ENCODE measurements around the gene ADCY1. TPM values are rescaled to one million over a fixed set of nuclear protein-coding genes. Genes with fewer than 3 reads are reported as not detected.
"Not testable (repeated sequence)": the region's sequence is repeated elsewhere in the genome, so short reads cannot be mapped to it uniquely, and the experiment has no call there.

The ADCY1 gene
- polyA plus RNA-seq, 1 donor: 1.4 TPM

DNA sequence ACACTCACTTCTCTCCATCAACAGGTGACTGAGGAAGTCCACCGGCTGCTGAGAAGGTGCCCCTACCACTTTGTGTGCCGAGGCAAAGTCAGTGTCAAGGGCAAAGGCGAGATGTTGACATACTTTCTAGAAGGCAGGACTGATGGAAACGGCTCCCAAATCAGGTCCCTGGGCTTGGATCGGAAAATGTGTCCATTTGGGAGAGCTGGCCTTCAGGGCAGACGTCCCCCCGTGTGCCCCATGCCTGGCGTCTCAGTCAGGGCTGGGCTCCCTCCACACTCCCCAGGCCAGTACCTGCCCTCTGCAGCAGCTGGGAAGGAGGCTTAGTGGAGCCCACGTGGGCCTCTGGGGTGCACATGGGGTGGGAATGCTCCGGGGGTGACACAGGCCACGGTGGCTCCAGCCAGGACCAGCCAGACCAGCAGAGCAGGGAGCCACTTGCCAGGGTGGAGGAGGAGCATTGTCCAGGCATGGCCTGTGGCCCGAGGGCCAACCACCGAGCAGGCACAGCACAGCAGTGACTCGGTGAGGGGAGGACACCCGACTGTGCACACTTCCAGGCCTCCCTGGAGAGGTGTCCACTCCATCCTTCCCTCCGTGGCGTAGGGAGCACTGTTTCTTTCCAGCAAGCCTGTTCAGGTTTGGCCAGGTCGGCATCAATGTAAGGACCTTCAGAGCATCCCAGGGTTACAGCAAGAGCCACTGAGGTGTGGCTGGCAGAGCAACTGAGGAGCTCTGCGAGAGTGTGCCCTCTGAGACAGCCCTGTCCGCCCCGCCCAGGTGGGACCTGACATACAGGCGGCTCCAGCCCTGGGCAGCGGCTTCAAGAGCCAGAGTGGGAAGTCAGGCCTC lies 139.7 kb downstream of the ADCY1 start:
- no peak for DNase-seq
- Histone ChIP-seq H3K27ac (ENCODE audit: low read length) (no peak overlapping the region), H3K4me3 (ENCODE audit: low read length) (no peak overlapping the region), H3K27me3 (ENCODE audit: control insufficient read depth, insufficient read depth, low read length) (no peaks in the 10 kb centered on the region), H3K36me3 (ENCODE audit: control insufficient read depth, insufficient read depth, low read length) (no peaks in the 10 kb centered on the region), H3K4me1 (ENCODE audit: control insufficient read depth, insufficient read depth, low read length) (no peaks in the 10 kb centered on the region), H3K9me3 (ENCODE audit: control insufficient read depth, low read depth, low read length) (no peaks in the 10 kb centered on the region)
- WGBS (ENCODE audit: insufficient coverage, low lambda C conversion rate): no CpG with 5 or more reads among the region's 23 CpGs

DNA sequence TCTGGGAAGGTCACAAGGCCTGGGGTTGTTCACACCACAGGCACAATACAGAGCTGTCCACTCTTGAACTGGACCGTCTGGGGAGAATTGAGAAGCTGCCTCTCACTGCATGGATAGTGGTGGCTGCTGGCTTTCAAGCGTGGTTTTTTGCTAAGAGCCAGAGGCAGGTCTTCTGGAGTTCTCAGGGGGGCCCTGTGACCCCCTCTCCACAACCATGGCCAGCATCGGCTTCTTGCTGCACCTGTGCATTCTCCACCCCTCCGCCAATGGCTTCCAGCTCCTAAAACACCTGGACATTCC lies 140.3 kb downstream of the ADCY1 start:
- WGBS (ENCODE audit: insufficient coverage, low lambda C conversion rate): no CpG with 5 or more reads among the region's 4 CpGs
- Histone ChIP-seq H3K4me1 (ENCODE audit: control insufficient read depth, insufficient read depth, low read length) (no peaks in the 10 kb centered on the region), H3K27me3 (ENCODE audit: control insufficient read depth, insufficient read depth, low read length) (no peaks in the 10 kb centered on the region), H3K4me3 (ENCODE audit: low read length) (no peak overlapping the region), H3K36me3 (ENCODE audit: control insufficient read depth, insufficient read depth, low read length) (no peaks in the 10 kb centered on the region), H3K27ac (ENCODE audit: low read length) (no peak overlapping the region), H3K9me3 (ENCODE audit: control insufficient read depth, low read depth, low read length) (no peaks in the 10 kb centered on the region)
- no peak for DNase-seq

DNA sequence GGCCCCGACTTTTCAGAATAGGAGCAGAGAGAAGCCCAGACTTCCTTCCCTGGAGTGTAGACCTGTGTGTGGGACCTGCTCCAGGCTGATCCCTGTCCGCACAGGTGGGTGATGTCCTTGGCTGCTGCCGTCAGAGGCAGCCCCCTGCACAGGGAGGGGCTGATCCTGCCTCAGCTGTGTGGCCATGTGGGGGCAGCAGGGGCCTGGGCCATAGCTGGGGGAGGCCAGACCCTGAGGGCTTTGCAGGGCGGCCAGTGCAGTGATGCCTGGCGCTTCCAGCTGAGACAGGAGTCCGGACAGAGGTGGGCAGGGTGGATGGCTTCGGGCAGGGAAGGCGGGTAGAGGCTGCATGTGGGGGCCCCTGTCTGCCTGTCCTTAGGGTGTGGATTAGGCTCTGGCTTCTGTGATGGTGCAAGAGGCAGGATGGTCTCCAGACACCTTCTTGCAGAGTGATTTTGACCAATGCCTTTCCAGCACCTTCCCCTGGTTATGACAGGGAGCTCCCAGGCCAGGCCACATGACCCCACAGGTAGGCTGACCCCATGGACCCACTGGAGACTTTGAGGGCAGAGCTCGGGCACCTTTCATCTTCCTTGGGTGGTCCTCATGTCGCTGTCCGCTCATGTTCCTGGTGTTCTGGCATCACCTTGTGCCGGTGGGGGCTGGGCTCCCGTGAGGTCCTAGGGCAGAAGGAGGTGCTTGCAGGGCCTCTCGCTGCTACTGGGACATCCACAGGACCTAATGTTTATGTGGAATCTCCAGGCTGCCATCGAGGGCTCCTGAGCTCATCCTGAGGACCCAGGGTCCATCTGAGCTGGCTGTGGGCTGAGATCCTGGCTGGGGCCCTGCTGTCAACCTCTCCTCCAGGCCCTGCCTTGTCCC lies 141.5 kb downstream of the ADCY1 start:
- no peaks in the 10 kb centered on the region for H3K36me3 ChIP-seq (ENCODE audit: control insufficient read depth, insufficient read depth, low read length)
- no peaks in the 10 kb centered on the region for H3K9me3 ChIP-seq (ENCODE audit: control insufficient read depth, low read depth, low read length)
- no CpG with 5 or more reads among the region's 15 CpGs for WGBS (ENCODE audit: insufficient coverage, low lambda C conversion rate)
- DNase-seq: no peak
- no peak overlapping the region for H3K4me3 ChIP-seq (ENCODE audit: low read length)
- H3K27me3 ChIP-seq (ENCODE audit: control insufficient read depth, insufficient read depth, low read length): no peaks in the 10 kb centered on the region
- no peak overlapping the region for H3K27ac ChIP-seq (ENCODE audit: low read length)
- no peaks in the 10 kb centered on the region for H3K4me1 ChIP-seq (ENCODE audit: control insufficient read depth, insufficient read depth, low read length)

DNA sequence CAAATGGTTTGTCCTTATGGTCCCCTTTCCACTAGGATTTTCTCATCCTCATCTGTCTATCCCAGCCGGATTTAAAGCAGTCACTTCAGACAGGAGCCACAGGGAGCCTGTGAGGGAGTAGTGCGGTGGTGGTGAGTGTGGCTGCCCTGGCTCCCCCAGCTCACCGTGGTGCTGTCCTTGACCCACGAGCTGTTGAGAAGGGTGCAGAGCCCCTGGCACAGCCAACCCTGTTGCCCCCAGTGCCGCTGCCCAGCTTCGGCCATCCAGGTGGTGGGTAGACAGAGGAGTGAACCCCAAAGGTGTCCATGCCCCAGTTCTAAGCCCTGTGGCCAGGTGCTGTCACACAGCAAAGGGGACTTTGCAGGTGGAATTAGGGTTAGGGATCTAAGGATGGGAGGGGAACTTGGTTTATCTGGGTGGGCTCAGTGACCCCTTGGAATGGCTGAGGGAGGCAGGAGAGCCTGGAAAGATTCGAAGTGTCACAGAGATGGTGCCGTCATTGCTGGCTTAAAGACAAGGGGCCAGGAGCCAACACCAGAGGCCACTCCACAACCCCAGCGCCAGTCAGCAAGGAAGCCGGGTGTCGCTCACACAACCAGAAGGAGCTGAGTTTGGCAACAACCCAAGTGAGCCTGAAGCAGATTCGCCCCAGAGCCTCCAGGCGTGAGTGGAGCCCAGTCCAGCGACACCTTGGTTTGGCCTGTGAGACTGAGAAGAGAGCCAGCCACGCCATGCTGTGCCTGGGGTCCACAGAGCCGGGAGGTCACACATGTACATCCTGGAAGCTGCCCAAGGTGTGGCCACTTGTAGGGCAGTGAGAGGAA lies 142.4 kb downstream of the ADCY1 start:
- H3K9me3 ChIP-seq (ENCODE audit: control insufficient read depth, low read depth, low read length): no peaks in the 10 kb centered on the region
- no peak overlapping the region for H3K27ac ChIP-seq (ENCODE audit: low read length)
- H3K36me3 ChIP-seq (ENCODE audit: control insufficient read depth, insufficient read depth, low read length): no peaks in the 10 kb centered on the region
- no peak for DNase-seq
- no CpG with 5 or more reads among the region's 16 CpGs for WGBS (ENCODE audit: insufficient coverage, low lambda C conversion rate)
- H3K27me3 ChIP-seq (ENCODE audit: control insufficient read depth, insufficient read depth, low read length): no peaks in the 10 kb centered on the region
- no peaks in the 10 kb centered on the region for H3K4me1 ChIP-seq (ENCODE audit: control insufficient read depth, insufficient read depth, low read length)
- no peak overlapping the region for H3K4me3 ChIP-seq (ENCODE audit: low read length)

DNA sequence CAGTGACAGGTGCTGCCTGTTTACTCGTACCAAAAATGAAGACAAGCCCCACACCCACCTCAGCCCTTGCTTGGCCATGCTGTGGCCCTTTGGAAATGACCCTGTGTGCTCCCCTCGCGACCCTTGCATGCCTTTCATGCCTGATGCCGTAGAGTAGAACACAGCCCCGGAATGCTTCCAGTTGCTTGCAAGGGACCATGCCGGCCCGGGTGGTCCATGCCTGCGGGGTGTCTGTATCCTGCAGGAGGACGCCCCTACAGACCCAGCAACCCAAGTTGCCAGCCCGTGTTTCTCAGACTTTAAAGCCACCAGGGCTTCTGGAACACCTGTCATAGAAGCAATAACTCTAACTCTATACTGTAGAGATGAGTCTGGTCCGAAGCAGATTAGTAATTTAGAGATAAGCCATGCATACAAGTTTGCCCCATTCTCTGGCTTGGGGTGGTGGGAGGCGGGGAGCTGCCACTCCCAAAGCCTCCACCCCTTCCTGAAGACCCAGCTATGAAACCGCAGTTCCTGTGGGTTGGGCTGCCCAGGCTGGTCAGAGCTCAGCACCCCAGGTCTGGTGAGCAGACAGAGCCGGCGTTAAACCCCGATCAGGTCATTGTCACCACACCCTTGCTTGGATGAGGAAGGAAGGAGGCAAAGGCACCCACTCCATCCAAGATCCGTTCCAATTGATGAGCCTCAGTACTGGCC lies 143.5 kb downstream of the ADCY1 start:
- Histone ChIP-seq H3K9me3 (ENCODE audit: control insufficient read depth, low read depth, low read length) (no peaks in the 10 kb centered on the region), H3K4me3 (ENCODE audit: low read length) (no peak overlapping the region), H3K27me3 (ENCODE audit: control insufficient read depth, insufficient read depth, low read length) (no peaks in the 10 kb centered on the region), H3K36me3 (ENCODE audit: control insufficient read depth, insufficient read depth, low read length) (no peaks in the 10 kb centered on the region), H3K4me1 (ENCODE audit: control insufficient read depth, insufficient read depth, low read length) (no peaks in the 10 kb centered on the region), H3K27ac (ENCODE audit: low read length) (no peak overlapping the region)
- no peak for DNase-seq
- no CpG with 5 or more reads among the region's 17 CpGs for WGBS (ENCODE audit: insufficient coverage, low lambda C conversion rate)

DNA sequence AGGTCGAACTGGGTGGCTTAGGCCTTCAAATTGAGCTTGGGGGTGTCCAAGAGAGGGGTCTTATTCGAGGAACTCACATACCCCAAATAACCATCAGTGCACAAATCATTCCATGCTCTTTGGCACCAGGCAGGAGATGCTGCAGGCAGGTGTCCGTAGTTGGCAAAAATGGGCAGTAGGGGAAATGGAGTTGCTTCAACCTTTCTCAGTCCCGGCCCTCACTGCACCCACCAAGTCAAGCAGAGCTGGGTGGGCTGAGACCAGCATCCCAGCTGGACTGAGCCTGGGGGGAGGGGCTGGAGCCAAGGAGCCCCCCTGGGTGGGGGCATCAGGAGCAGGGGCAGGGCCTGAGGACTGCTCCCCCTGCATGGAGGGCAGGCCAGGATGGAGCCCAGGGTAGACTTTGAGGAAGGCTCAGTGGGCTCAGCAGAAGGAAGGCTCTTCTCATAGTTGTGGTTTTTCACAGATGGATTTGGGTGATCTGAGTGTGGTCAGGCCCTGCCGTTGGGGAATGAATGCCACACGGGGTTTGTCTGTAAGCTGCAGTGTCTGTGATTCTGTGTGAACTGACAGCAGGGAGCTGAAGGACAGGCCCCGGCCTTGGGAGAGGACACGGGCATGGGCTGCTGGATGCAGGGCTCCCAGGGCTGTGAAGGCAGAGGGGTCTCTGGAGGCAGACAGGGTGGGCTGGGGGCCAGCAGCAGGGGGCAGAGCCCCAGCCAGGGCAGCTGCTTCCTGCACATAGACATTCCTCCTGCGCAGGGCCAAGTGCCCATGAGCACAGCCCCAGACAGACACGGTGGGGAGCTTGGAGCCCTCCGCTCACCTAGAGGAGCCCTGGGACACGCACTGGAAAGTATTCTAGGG lies 144.5 kb downstream of the ADCY1 start:
- DNase-seq: no peak
- H3K27ac ChIP-seq (ENCODE audit: low read length): no peak overlapping the region
- no CpG with 5 or more reads among the region's 12 CpGs for WGBS (ENCODE audit: insufficient coverage, low lambda C conversion rate)
- no peaks in the 10 kb centered on the region for H3K9me3 ChIP-seq (ENCODE audit: control insufficient read depth, low read depth, low read length)
- no peak overlapping the region for H3K4me3 ChIP-seq (ENCODE audit: low read length)
- H3K27me3 ChIP-seq (ENCODE audit: control insufficient read depth, insufficient read depth, low read length): no peaks in the 10 kb centered on the region
- H3K4me1 ChIP-seq (ENCODE audit: control insufficient read depth, insufficient read depth, low read length): no peaks in the 10 kb centered on the region
- H3K36me3 ChIP-seq (ENCODE audit: control insufficient read depth, insufficient read depth, low read length): no peaks in the 10 kb centered on the region

DNA sequence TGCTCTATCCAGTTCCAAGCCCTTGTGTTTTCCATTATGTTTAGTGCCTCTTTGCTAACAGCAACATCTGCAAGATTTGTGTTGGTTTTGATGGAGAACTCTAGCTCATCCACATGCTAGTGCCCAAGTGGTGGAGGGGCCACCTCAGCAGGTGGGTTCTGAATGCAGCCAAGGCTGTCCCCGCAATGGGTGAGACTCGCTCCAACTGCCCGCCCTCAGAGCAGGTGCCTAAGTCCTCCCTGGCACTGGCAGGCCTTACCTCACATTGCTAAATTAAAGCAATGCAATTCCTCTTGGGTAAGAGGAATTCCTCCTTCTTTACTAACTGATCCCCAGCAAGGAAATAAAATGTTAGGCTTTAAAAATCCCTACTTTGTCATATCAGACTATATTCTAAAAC lies 146.8 kb downstream of the ADCY1 start:
- DNase-seq: no peak
- Histone ChIP-seq H3K36me3 (ENCODE audit: control insufficient read depth, insufficient read depth, low read length) (peaks cover 12% of the 10 kb centered on the region), H3K27me3 (ENCODE audit: control insufficient read depth, insufficient read depth, low read length) (no peaks in the 10 kb centered on the region), H3K4me3 (ENCODE audit: low read length) (no peak overlapping the region), H3K27ac (ENCODE audit: low read length) (no peak overlapping the region), H3K9me3 (ENCODE audit: control insufficient read depth, low read depth, low read length) (no peaks in the 10 kb centered on the region), H3K4me1 (ENCODE audit: control insufficient read depth, insufficient read depth, low read length) (no peaks in the 10 kb centered on the region)
- WGBS (ENCODE audit: insufficient coverage, low lambda C conversion rate): 100% methylated on average over 2 of the region's 3 CpGs

DNA sequence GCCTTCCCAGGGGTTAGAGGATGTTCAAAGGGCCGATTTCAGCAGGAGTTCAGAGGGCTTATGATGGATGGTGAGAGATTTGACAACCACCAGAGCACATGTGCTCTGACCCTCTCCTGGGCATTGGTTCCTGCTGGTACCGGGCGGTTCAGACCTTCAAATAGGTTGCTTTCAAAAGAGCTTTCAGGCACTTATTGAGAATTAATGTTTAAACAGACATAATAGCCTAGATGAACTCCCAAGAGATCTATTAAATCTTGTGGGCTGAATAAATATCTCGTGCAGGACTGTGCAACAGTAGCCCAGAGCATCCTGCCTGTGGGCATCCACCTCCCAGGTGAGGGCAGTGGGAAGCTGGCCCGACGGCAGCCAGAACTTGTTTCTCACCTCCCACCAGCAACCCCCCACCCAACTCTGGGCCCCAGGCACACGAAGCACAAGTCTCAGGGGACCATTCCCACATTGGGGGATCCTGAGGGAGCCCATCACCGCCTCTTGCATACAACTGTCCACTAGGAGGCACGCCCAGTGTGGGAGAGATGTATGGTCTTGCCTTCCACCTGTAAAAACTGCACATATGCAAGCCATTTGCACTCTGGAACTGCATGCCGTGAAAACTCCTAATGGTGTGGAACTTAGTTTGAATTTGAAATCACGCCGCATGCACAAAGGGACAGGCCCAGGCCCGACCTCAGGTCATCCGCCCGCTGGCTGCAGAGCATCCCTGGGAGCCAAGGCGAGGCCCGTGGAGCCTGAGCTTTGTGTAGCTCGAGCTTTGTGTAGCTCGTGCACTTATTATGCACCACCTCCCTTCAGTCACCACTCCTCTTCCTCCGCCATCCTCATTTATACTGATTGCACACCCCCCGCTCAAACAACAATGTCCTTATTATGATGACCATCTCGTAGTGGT lies 147.8 kb downstream of the ADCY1 start:
- H3K27me3 ChIP-seq (ENCODE audit: control insufficient read depth, insufficient read depth, low read length): no peaks in the 10 kb centered on the region
- peaks cover 4% of the 10 kb centered on the region for H3K9me3 ChIP-seq (ENCODE audit: control insufficient read depth, low read depth, low read length)
- WGBS (ENCODE audit: insufficient coverage, low lambda C conversion rate): 100% methylated on average over 1 of the region's 22 CpGs
- no peaks in the 10 kb centered on the region for H3K4me1 ChIP-seq (ENCODE audit: control insufficient read depth, insufficient read depth, low read length)
- no peak overlapping the region for H3K27ac ChIP-seq (ENCODE audit: low read length)
- H3K36me3 ChIP-seq (ENCODE audit: control insufficient read depth, insufficient read depth, low read length): peaks cover 17% of the 10 kb centered on the region
- DNase-seq: no peak
- no peak overlapping the region for H3K4me3 ChIP-seq (ENCODE audit: low read length)

DNA sequence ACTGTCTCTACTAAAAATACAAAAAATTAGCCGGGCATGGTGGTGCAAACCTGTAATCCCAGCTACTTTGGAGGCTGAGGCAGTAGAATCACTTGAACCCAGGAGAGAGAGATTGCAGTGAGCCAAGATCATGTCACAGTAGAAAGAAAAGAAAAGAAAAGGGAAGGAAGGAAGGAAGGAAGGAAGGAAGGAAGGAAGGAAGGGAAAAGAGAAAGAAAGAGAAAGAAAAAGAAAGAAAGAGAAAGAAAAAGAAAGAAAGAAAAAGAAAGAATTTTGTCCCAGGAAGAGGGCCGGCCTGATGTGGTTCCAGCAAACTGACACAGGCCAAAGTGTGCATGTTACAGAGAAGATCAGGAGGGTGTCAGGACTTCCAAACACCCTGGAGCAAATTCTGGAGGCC lies 151.1 kb downstream of the ADCY1 start:
- DNase-seq; H3K4me3 ChIP-seq (ENCODE audit: low read length); H3K9me3 ChIP-seq (ENCODE audit: control insufficient read depth, low read depth, low read length); H3K27ac ChIP-seq (ENCODE audit: low read length); H3K4me1 ChIP-seq (ENCODE audit: control insufficient read depth, insufficient read depth, low read length); H3K27me3 ChIP-seq (ENCODE audit: control insufficient read depth, insufficient read depth, low read length): not testable (repeated sequence)
- WGBS (ENCODE audit: insufficient coverage, low lambda C conversion rate): 100% methylated on average over 1 of the region's 2 CpGs
- peaks cover 24% of the 10 kb centered on the region for H3K36me3 ChIP-seq (ENCODE audit: control insufficient read depth, insufficient read depth, low read length)
